HG02943 (cell line): ENCODE results near the gene C1QTNF12.

ENCODE experiments used
- ATAC-seq: cut with Tn5 transposase; IDR thresholded peaks from one replicate; pipeline ENCODE4 v1.9.1; 2021; ENCODE audit warnings: mild to moderate bottlenecking, low read depth, moderate library complexity; ENCODE audit not compliant: unreplicated experiment

Gene C1QTNF12

GRCh38 chr1:1246577-1247340, at the start of gene C1QTNF12:
TSS of gene C1QTNF12 (minus strand) at chr1:1246722. CDS start at chr1:1246690, 32 bp downstream.
- no peak for ATAC-seq

- no peak for ATAC-seq
Measured at GRCh38 chr1:1295154-1295923, 48.8 kb upstream of the C1QTNF12 start.

GRCh38 chr1:1294250-1294890, 47.8 kb upstream of the C1QTNF12 start:
- ATAC-seq: no peak

- ATAC-seq: no peak
Measured at GRCh38 chr1:1293263-1294249, 47.0 kb upstream of the C1QTNF12 start.

GRCh38 chr1:1292851-1293250, 46.3 kb upstream of the C1QTNF12 start:
- ATAC-seq: no peak

- ATAC-seq: no peak
Measured at GRCh38 chr1:1292442-1292779, 45.9 kb upstream of the C1QTNF12 start.

- no peak for ATAC-seq
Measured at GRCh38 chr1:1291548-1292441, 45.3 kb upstream of the C1QTNF12 start.

GRCh38 chr1:1291023-1291528, 44.6 kb upstream of the C1QTNF12 start:
- ATAC-seq: no peak

- ATAC-seq: no peak
Measured at GRCh38 chr1:1290238-1290731, 43.8 kb upstream of the C1QTNF12 start.

- no peak for ATAC-seq
Measured at GRCh38 chr1:1287288-1288110, 41.0 kb upstream of the C1QTNF12 start.

- ATAC-seq: no peak
Measured at GRCh38 chr1:1286313-1287261, 40.1 kb upstream of the C1QTNF12 start.

- no peak for ATAC-seq
Measured at GRCh38 chr1:1285611-1286311, 39.2 kb upstream of the C1QTNF12 start.

- no peak for ATAC-seq
Measured at GRCh38 chr1:1285102-1285571, 38.6 kb upstream of the C1QTNF12 start.

GRCh38 chr1:1284221-1285101, 37.9 kb upstream of the C1QTNF12 start:
- no peak for ATAC-seq

GRCh38 chr1:1283821-1284220, 37.3 kb upstream of the C1QTNF12 start:
- ATAC-seq: no peak
